ENCODE measurements around the gene CAMTA1. TPM values are rescaled to one million over a fixed set of nuclear protein-coding genes. Genes with fewer than 3 reads are reported as not detected.

Gene CAMTA1
- total RNA-seq, 1 donor from 2014 or later: 268 TPM

DNA sequence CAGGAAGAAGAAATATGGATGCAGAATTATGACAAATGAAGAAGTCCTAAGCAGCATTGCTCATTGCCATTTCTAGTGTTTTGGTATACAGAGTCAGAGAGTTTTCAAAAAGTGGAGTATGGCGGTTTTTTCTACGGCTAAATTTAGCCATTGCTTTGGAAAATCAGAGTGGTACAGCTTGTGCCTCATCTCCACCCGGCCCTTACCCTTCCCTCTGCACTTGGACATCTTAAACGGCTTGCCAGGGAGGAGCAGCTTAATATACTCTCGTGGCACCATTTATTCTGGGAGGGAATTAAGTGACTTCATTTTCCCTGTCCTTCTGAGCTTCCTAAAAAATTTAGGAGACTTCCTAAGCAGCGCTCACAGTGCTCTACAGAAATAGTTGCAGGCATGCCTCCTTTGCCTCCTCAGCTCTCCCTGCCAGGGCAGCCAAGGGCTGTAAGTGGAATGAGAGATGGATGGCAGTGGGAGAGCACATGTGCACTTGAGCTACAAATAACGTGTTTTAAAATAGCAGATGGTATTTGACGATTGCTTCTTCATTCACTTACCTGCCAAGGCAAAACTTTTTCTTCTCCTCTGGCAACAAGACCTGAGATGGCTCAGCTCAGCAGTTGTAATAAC lies 934.3 kb downstream of the CAMTA1 start:
- no peak for TF ChIP-seq EZH2phosphoT487 (IDR thresholded peaks at IDR 0.05)
- TF ChIP-seq, protein P1, sequence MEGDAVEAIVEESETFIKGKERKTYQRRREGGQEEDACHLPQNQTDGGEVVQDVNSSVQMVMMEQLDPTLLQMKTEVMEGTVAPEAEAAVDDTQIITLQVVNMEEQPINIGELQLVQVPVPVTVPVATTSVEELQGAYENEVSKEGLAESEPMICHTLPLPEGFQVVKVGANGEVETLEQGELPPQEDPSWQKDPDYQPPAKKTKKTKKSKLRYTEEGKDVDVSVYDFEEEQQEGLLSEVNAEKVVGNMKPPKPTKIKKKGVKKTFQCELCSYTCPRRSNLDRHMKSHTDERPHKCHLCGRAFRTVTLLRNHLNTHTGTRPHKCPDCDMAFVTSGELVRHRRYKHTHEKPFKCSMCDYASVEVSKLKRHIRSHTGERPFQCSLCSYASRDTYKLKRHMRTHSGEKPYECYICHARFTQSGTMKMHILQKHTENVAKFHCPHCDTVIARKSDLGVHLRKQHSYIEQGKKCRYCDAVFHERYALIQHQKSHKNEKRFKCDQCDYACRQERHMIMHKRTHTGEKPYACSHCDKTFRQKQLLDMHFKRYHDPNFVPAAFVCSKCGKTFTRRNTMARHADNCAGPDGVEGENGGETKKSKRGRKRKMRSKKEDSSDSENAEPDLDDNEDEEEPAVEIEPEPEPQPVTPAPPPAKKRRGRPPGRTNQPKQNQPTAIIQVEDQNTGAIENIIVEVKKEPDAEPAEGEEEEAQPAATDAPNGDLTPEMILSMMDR (IDR thresholded peaks at IDR 0.05): no peak
- TF ChIP-seq EZH2 (IDR thresholded peaks at IDR 0.05): no peak
- Histone ChIP-seq H3F3A (ENCODE audit: low read depth) (no peaks in the 10 kb centered on the region), H3K79me2 (ENCODE audit: low read depth) (no peaks in the 10 kb centered on the region), H3K27me3 (no peaks in the 10 kb centered on the region), H2AFZ (replicated peaks) (no peak overlapping the region), H4K20me1 (ENCODE audit: low read depth) (no peaks in the 10 kb centered on the region), H3K9me3 (ENCODE audit: low read depth) (no peaks in the 10 kb centered on the region), H3K9ac (no peak overlapping the region), H3K36me3 (no peaks in the 10 kb centered on the region), H3K4me3 (no peak overlapping the region), H3K4me2 (no peak overlapping the region), H3K27ac (no peak overlapping the region), H3K4me1 (peaks cover 7% of the 10 kb centered on the region)
- Mint-ChIP-seq H3K27me3 (ENCODE audit: insufficient read depth, low read depth) (no peaks in the 10 kb centered on the region), H3K36me3 (peaks cover 12% of the 10 kb centered on the region), H3K4me3 (no peak overlapping the region), H3K4me1 (peaks cover 5% of the 10 kb centered on the region), H3K27ac (peak overlapping the region; percentile 30), H3K9me3 (no peaks in the 10 kb centered on the region)
- no peak for DNase-seq (ENCODE audit: low spot score)

GRCh38 chr1:7721940-7722669 lies 936.9 kb downstream of the CAMTA1 start:
- peaks cover 5% of the 10 kb centered on the region for H3K36me3 Mint-ChIP-seq
- H3K79me2 ChIP-seq (ENCODE audit: low read depth): no peaks in the 10 kb centered on the region

DNA sequence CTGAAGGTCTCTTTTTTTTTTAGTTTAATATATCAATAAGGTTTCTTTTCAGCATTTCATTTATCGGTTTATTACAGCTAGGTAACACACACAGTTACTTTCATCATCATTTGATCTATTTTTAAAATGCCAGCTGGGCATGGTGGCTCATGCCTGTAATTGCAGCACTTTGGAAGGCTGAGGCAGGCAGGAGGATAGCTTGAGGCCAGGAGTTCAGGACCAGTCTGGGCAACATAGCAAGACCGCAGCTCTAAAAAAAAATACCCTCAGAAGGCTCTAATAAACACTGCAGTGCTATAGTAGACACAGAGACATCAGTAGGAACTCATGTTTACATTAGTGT lies 937.4 kb downstream of the CAMTA1 start:
- no peak for DNase-seq (ENCODE audit: low spot score)
- TF ChIP-seq EZH2 (IDR thresholded peaks at IDR 0.05) (no peak), EZH2phosphoT487 (IDR thresholded peaks at IDR 0.05) (no peak)
- TF ChIP-seq, protein P1 (IDR thresholded peaks at IDR 0.05): no peak

More at GRCh38 chr1:7721940-7722669, 936.9 kb downstream of the CAMTA1 start:
- Histone ChIP-seq H3K9ac (no peak overlapping the region), H3K4me2 (no peak overlapping the region), H3K4me1 (peaks cover 7% of the 10 kb centered on the region), H3F3A (ENCODE audit: low read depth) (no peaks in the 10 kb centered on the region), H3K27ac (no peak overlapping the region), H3K36me3 (no peaks in the 10 kb centered on the region), H3K27me3 (no peaks in the 10 kb centered on the region), H3K9me3 (ENCODE audit: low read depth) (no peaks in the 10 kb centered on the region), H4K20me1 (ENCODE audit: low read depth) (no peaks in the 10 kb centered on the region), H2AFZ (replicated peaks) (no peak overlapping the region), H3K4me3 (no peak overlapping the region)
- Mint-ChIP-seq H3K27ac (no peak overlapping the region), H3K9me3 (no peaks in the 10 kb centered on the region), H3K27me3 (ENCODE audit: insufficient read depth, low read depth) (no peaks in the 10 kb centered on the region), H3K4me3 (peak overlapping the region; percentile 24), H3K4me1 (peaks cover 10% of the 10 kb centered on the region)
- TF ChIP-seq, protein P1 (IDR thresholded peaks at IDR 0.05): no peak
- TF ChIP-seq EZH2phosphoT487 (IDR thresholded peaks at IDR 0.05) (no peak), EZH2 (IDR thresholded peaks at IDR 0.05) (no peak)
- no peak for DNase-seq (ENCODE audit: low spot score)

More for the DNA sequence above, 937.4 kb downstream of the CAMTA1 start:
- Histone ChIP-seq H4K20me1 (ENCODE audit: low read depth) (no peaks in the 10 kb centered on the region), H3K9me3 (ENCODE audit: low read depth) (no peaks in the 10 kb centered on the region), H3K36me3 (no peaks in the 10 kb centered on the region), H3K4me3 (no peak overlapping the region), H3K79me2 (ENCODE audit: low read depth) (no peaks in the 10 kb centered on the region), H3K9ac (no peak overlapping the region), H3F3A (ENCODE audit: low read depth) (no peaks in the 10 kb centered on the region), H2AFZ (replicated peaks) (no peak overlapping the region), H3K4me2 (no peak overlapping the region), H3K27me3 (no peaks in the 10 kb centered on the region), H3K4me1 (peaks cover 7% of the 10 kb centered on the region), H3K27ac (no peak overlapping the region)
- Mint-ChIP-seq H3K36me3 (peaks cover 4% of the 10 kb centered on the region), H3K27ac (no peak overlapping the region), H3K27me3 (ENCODE audit: insufficient read depth, low read depth) (no peaks in the 10 kb centered on the region), H3K4me3 (no peak overlapping the region), H3K9me3 (no peaks in the 10 kb centered on the region), H3K4me1 (peaks cover 15% of the 10 kb centered on the region)

Data from neural progenitor cell (in vitro differentiated cells).